CD8-positive, alpha-beta memory T cell (primary cell): ENCODE results near the gene GMIP. TPM values are rescaled to one million over a fixed set of nuclear protein-coding genes. Genes with fewer than 3 reads are reported as not detected.
"Not testable (repeated sequence)": the region's sequence is repeated elsewhere in the genome, so short reads cannot be mapped to it uniquely, and the experiment has no call there.

Experiments
- CTCF ChIA-PET: fragments of 350-600 bp; sonication (Branson Sonifier 250); formaldehyde crosslinking; loops from one replicate; lab custom pipeline; 2021; ENCODE audit warnings: antibody characterized with exemption; lab: Charles Lee
- POLR2A ChIA-PET: fragments of 350-600 bp; sonication (Branson Sonifier 250); formaldehyde crosslinking; loops from one replicate; lab custom pipeline; 2021; ENCODE audit warnings: antibody characterized with exemption; lab: Charles Lee
- DNase-seq, 5 donors: peaks; one replicate each; pipeline versions ENCODE4 v3.0.0 to v3.0.0-alpha.2; 2020 to 2022; ENCODE audit warnings: mixed read lengths in 1 of 5
- H3K27ac ChIP-seq: one replicate; pipeline ENCODE4 v1.7.0; 2013; ENCODE audit warnings: low read depth, mild to moderate bottlenecking, low read length, moderate library complexity
- H3K27me3 ChIP-seq: 2 replicates; pipeline ENCODE4 v1.7.0; 2013; ENCODE audit warnings: low read length, mild to moderate bottlenecking; ENCODE audit not compliant: insufficient read depth, poor library complexity, severe bottlenecking
- H3K36me3 ChIP-seq: 2 replicates; pipeline ENCODE4 v1.7.0; 2013; ENCODE audit warnings: mild to moderate bottlenecking, low read length, moderate library complexity; ENCODE audit not compliant: insufficient read depth
- H3K4me1 ChIP-seq: 2 replicates; pipeline ENCODE4 v1.7.0; 2013; ENCODE audit warnings: mild to moderate bottlenecking, low read length, moderate library complexity; ENCODE audit not compliant: insufficient read depth
- H3K4me3 ChIP-seq: 2 replicates; pipeline ENCODE4 v1.7.0; 2013; ENCODE audit warnings: mild to moderate bottlenecking, low read length
- H3K9me3 ChIP-seq: 2 replicates; pipeline ENCODE4 v1.7.0; 2013; ENCODE audit warnings: mild to moderate bottlenecking, low read length
- H3K27ac Mint-ChIP-seq, 8 donors: one replicate each; pipeline ENCODE4 v1.8.0; 2020 to 2021; ENCODE audit warnings: mixed read lengths in 8 of 8, mild to moderate bottlenecking in 6 of 8, inconsistent platforms in 3 of 8, moderate library complexity in 3 of 8
- H3K27me3 Mint-ChIP-seq, 2 donors: one replicate each; pipeline ENCODE4 v1.8.0; 2020 to 2021; ENCODE audit warnings: mixed read lengths in 2 of 2, mild to moderate bottlenecking in 1 of 2, moderate library complexity in 1 of 2
- H3K36me3 Mint-ChIP-seq, 3 donors: one replicate each; pipeline ENCODE4 v1.8.0; 2020 to 2021; ENCODE audit warnings: mixed read lengths in 3 of 3, inconsistent platforms in 1 of 3, mild to moderate bottlenecking in 1 of 3
- H3K4me1 Mint-ChIP-seq, 3 donors: one replicate each; pipeline ENCODE4 v1.8.0; 2020 to 2021; ENCODE audit warnings: mixed read lengths in 3 of 3, inconsistent platforms in 1 of 3, mild to moderate bottlenecking in 1 of 3
- H3K4me3 Mint-ChIP-seq, 7 donors: one replicate each; pipeline ENCODE4 v1.8.0; 2020 to 2021; ENCODE audit warnings: mixed read lengths in 7 of 7, mild to moderate bottlenecking in 6 of 7, moderate library complexity in 4 of 7, inconsistent platforms in 2 of 7
- H3K9me3 Mint-ChIP-seq, 5 donors: one replicate each; pipeline ENCODE4 v1.8.0; 2020 to 2022; ENCODE audit warnings: mixed read lengths in 5 of 5, mild to moderate bottlenecking in 3 of 5, moderate library complexity in 2 of 5, inconsistent platforms in 1 of 5
- polyA plus RNA-seq: library from polyadenylated mRNA; unstranded; fragments of 300-500 nt; fragmentation: Illumina TruSeq; gene quantifications from one replicate; pipeline ENCODE4 v1.2.3, GENCODE V29; 2021
- total RNA-seq, 2 experiments: library from RNA; stranded (reverse); gene quantifications; one replicate each; pipeline ENCODE4 v1.2.3, GENCODE V29; 2021

GMIP gene
- total and polyA plus RNA-seq, 3 experiments from 2014 or later, result 54.5 to 71.3 (median 60.3) TPM

DNA sequence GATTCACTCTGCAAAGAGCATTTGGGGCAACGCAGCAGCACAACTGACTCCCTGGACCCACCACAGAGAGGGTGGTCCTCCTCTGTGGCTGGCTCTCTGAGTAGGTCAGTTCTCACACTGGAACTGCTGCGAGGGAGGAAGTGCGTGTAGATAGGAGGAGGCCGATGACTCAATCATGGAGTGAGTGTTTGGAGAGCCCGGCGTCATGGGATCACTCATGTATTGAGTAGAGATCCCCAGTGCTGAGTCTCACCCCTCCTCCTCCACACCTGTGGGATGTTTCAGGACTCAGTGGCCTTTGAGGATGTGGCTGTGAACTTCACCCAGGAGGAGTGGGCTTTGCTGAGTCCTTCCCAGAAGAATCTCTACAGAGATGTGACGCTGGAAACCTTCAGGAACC lies 34.1 kb upstream of the GMIP start:
- Histone ChIP-seq H3K9me3 (peaks cover 69% of the 10 kb centered on the region), H3K27me3 (no peaks in the 10 kb centered on the region), H3K36me3 (peaks cover 71% of the 10 kb centered on the region), H3K27ac (no peak overlapping the region), H3K4me3 (peak overlapping the region; percentile 26), H3K4me1 (peaks cover 10% of the 10 kb centered on the region)
- Mint-ChIP-seq H3K36me3 (peaks cover 44 to 84% (median 82%) of the 10 kb centered on the region in 3 donors), H3K4me1 (peaks cover 25 to 52% (median 29%) of the 10 kb centered on the region in 3 donors), H3K27ac (peak overlapping the region in 3 of 8 donors; percentile 42 to 87 (median 51)), H3K9me3 (peaks cover 14 to 81% (median 64%) of the 10 kb centered on the region in 5 donors), H3K4me3 (peak overlapping the region in 3 of 7 donors; percentile 5 to 80 (median 24)), H3K27me3 (peaks cover 0 to 4% of the 10 kb centered on the region in 2 donors)
- POLR2A ChIA-PET, result interaction anchor here (1.7 kb wide), 1 partner anchor 8 kb away, joined by 8 read pairs; no protein-coding TSS in a partner anchor
- DNase-seq, result no peak
- CTCF ChIA-PET, result no interaction called here

- Histone ChIP-seq H3K4me1 (peaks cover 34% of the 10 kb centered on the region), H3K27me3 (no peaks in the 10 kb centered on the region), H3K9me3 (peaks cover 46% of the 10 kb centered on the region), H3K27ac (no peak overlapping the region), H3K36me3 (peaks cover 72% of the 10 kb centered on the region), H3K4me3 (peak overlapping the region; percentile 34)
- no peak for DNase-seq
- H3K36me3 Mint-ChIP-seq, result peaks cover 38 to 85% (median 80%) of the 10 kb centered on the region in 3 donors
- ChIA-PET CTCF (no interaction called here), POLR2A (no interaction called here)
- H3K4me1 Mint-ChIP-seq, result peaks cover 38 to 78% (median 52%) of the 10 kb centered on the region in 3 donors
- peak overlapping the region in 4 of 8 donors; percentile 12 to 68 (median 54) for H3K27ac Mint-ChIP-seq
- H3K4me3 Mint-ChIP-seq, result peak overlapping the region; percentile 6 to 69 (median 54)
- peaks cover 9 to 63% (median 48%) of the 10 kb centered on the region in 5 donors for H3K9me3 Mint-ChIP-seq
- H3K27me3 Mint-ChIP-seq, result peaks cover 0 to 2% of the 10 kb centered on the region in 2 donors
These were observed 30.9 kb upstream of the GMIP start for GRCh38 chr19:19674315-19674714.

- Histone ChIP-seq H3K4me1 (peaks cover 36% of the 10 kb centered on the region), H3K27ac (no peak overlapping the region), H3K36me3 (peaks cover 57% of the 10 kb centered on the region), H3K9me3 (peaks cover 35% of the 10 kb centered on the region), H3K4me3 (no peak overlapping the region), H3K27me3 (no peaks in the 10 kb centered on the region)
- Mint-ChIP-seq H3K4me3 (peak overlapping the region in 5 of 7 donors; percentile 12 to 61 (median 47)), H3K4me1 (peaks cover 38 to 80% (median 57%) of the 10 kb centered on the region in 3 donors), H3K27me3 (peaks cover 0 to 2% of the 10 kb centered on the region in 2 donors), H3K36me3 (peaks cover 28 to 79% (median 70%) of the 10 kb centered on the region in 3 donors), H3K27ac (peak overlapping the region in 3 of 8 donors; percentile 5 to 63 (median 30)), H3K9me3 (peaks cover 5 to 53% (median 37%) of the 10 kb centered on the region in 5 donors)
- no peak for DNase-seq
- ChIA-PET CTCF (interaction anchor here (1.3 kb wide), 1 partner anchor 42 kb away, joined by 3 read pairs; no protein-coding TSS in a partner anchor), POLR2A (interaction anchor here (0.7 to 0.8 kb wide), 2 partner anchors 8 to 11 kb away, joined by 3 to 4 read pairs; no protein-coding TSS in a partner anchor)
These were observed 29.4 kb upstream of the GMIP start for GRCh38 chr19:19672816-19673215.

DNA sequence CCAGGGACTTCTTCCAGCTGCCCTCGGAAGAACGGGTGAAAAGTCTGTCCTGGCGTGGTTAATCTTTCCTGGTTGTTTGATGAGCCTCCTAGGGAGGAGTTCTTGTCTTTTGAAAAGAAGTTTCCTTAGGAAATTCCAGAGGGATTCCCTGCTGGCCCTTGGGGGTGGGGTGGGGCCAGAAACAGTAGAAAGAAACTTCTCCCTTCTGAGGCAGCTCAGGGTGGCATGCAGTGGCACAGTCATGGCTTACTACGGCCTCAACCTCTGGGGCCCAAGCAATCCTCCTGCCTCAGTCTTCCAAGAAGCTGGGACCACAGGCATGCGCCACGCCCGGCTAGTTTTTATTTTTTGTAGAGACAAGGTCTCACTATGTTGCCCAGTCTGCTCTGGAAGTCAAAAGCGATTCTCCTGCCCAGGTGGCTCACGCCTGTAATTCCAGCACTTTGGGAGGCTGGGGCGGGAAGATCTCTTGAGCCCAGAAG lies 26.7 kb upstream of the GMIP start:
- peak overlapping the region; percentile 85 for H3K27ac ChIP-seq
- peaks cover 32% of the 10 kb centered on the region for H3K36me3 ChIP-seq
- peaks cover 0 to 37% (median 19%) of the 10 kb centered on the region in 5 donors for H3K9me3 Mint-ChIP-seq
- H3K27me3 Mint-ChIP-seq, result no peaks in the 10 kb centered on the region
- ChIA-PET CTCF (interaction anchor here (1.2 to 1.8 kb wide), 3 partner anchors 14 to 151 kb away, joined by 3 to 4 read pairs (median 4); partner anchors contain the start of genes ZNF14 and ZNF506), POLR2A (interaction anchor here (0.8 to 3.7 kb wide), 7 partner anchors 17 to 305 kb away, joined by 3 to 29 read pairs (median 11); partner anchors contain the start of genes LPAR2, ZNF253 and ZNF93)
- H3K27ac Mint-ChIP-seq, result peak overlapping the region; percentile 84 to 99 (median 90)
- DNase-seq, result peak in 1 of 5 donors; percentile 40
- H3K4me3 Mint-ChIP-seq, result peak overlapping the region; percentile 85 to 92 (median 89)
- H3K4me1 ChIP-seq, result peaks cover 50% of the 10 kb centered on the region
- H3K9me3 ChIP-seq, result peaks cover 11% of the 10 kb centered on the region
- H3K4me1 Mint-ChIP-seq, result peaks cover 26 to 68% (median 39%) of the 10 kb centered on the region in 3 donors
- H3K4me3 ChIP-seq, result peak overlapping the region; percentile 76
- H3K36me3 Mint-ChIP-seq, result peaks cover 10 to 55% (median 43%) of the 10 kb centered on the region in 3 donors
- H3K27me3 ChIP-seq, result no peaks in the 10 kb centered on the region

DNA sequence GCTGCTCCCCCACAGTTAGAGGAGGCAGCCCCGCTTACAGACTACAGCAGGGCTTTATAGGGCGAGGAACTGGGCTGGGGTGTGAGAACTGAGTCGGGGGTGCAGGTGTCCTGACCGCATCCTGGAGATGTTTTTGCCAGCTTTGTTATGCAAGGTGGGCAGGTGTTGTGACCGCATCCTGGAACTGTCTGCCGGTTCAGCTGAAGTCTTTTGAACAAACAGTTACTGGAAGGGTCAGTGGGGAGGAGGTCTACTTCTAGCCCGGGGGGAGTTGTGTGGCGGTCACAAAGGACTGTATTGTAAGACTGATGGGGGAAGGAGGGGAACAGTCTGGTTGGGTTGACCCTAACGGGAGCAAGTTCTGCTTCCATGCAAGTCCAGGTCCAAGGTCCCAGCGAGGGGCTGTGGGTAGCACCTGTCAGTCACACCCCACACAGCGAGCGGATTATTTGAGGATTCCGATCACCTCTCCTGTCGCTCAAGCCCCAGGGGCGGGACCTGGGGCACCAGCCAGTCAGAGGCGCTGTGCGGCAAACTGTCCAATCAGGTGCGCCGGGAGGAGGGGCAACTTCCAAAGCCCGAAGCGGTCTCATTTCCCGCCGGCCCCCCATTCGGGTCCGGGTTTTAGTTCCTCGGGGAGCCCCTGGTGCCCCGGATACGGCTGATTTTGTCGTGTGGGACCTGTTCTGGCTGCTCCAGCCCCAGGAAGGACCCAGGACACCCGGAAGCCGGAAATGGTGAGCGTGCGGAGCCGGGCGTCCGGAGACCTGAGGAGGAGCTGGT lies 25.0 kb upstream of the GMIP start, which contains the start of gene ZNF101:
Gene ZNF101 (plus strand): TSS at position 610 of the 783 bp plus-strand sequence. CDS start 125 bp downstream, at position 735.
- H3K4me3 Mint-ChIP-seq, result peak within 1 kb of the TSS; percentile 85 to 92 (median 89)
- H3K4me1 ChIP-seq, result peaks cover 43% of the 10 kb centered on the region

GRCh38 chr19:19665420-19665948 lies 22.0 kb upstream of the GMIP start:
- CTCF ChIA-PET, result not testable (repeated sequence)

More for the DNA sequence above, 25.0 kb upstream of the GMIP start, which contains the start of gene ZNF101:
- ChIA-PET POLR2A (interaction anchor here (0.7 to 3.7 kb wide), 26 partner anchors 10 to 897 kb away, joined by 3 to 35 read pairs (median 6); partner anchors contain the start of genes LPAR2, NDUFA13, TSSK6 and ZNF14), CTCF (interaction anchor here (0.9 to 2.3 kb wide), 6 partner anchors 11 to 153 kb away, joined by 3 to 9 read pairs (median 4); partner anchors contain the start of gene ZNF506)
- Mint-ChIP-seq H3K27me3 (no peaks in the 10 kb centered on the region), H3K4me1 (peaks cover 23 to 66% (median 46%) of the 10 kb centered on the region in 3 donors), H3K27ac (peak within 1 kb of the TSS; percentile 89 to 99 (median 95)), H3K36me3 (peaks cover 3 to 48% (median 32%) of the 10 kb centered on the region in 3 donors), H3K9me3 (peaks cover 0 to 28% (median 11%) of the 10 kb centered on the region in 5 donors)
- Histone ChIP-seq H3K36me3 (peaks cover 23% of the 10 kb centered on the region), H3K27ac (peak within 1 kb of the TSS; percentile 85), H3K4me3 (peak within 1 kb of the TSS; percentile 76), H3K9me3 (peaks cover 4% of the 10 kb centered on the region), H3K27me3 (no peaks in the 10 kb centered on the region)
- DNase-seq, result peak; percentile 92 to 97 (median 96)

More at GRCh38 chr19:19665420-19665948, 22.0 kb upstream of the GMIP start:
- not testable (repeated sequence) for H3K27me3 ChIP-seq, H3K36me3 ChIP-seq, H3K27ac ChIP-seq, H3K27me3 Mint-ChIP-seq, H3K4me3 ChIP-seq, H3K9me3 ChIP-seq
- Mint-ChIP-seq H3K4me3 (peak overlapping the region in 2 of 7 donors; percentile 5 to 16), H3K9me3 (peaks cover 0 to 14% (median 4%) of the 10 kb centered on the region in 5 donors), H3K4me1 (peaks cover 33 to 62% (median 53%) of the 10 kb centered on the region in 3 donors), H3K36me3 (peaks cover 1 to 39% (median 6%) of the 10 kb centered on the region in 3 donors), H3K27ac (peak overlapping the region in 3 of 8 donors; percentile 27 to 64 (median 54))
- DNase-seq, result peak in 1 of 5 donors; percentile 37
- H3K4me1 ChIP-seq, result peaks cover 48% of the 10 kb centered on the region
- POLR2A ChIA-PET, result interaction anchor here (0.7 kb wide), 2 partner anchors 758 to 870 kb away, joined by 4 to 5 read pairs; no protein-coding TSS in a partner anchor
